CD4-positive, alpha-beta T cell treated with Interleukin-4 for 4 hours (primary cell): ENCODE data around the gene ATOH7.
A peak's percentile ranks its signal among the peaks of the same experiment; 100 is the strongest.
"Not testable (repeated sequence)": the region's sequence is repeated elsewhere in the genome, so short reads cannot be mapped to it uniquely, and the experiment has no call there.

Experiments used
- DNase-seq: peaks from one replicate; pipeline ENCODE4 v3.0.0-alpha.2; 2020

ATOH7 gene

GRCh38 chr10:68235581-68235980 is 3.7 kb upstream of the ATOH7 start:
- DNase-seq = no peak

- DNase-seq = no peak
These were observed 3.2 kb upstream of the ATOH7 start for GRCh38 chr10:68235111-68235510.

- no peak for DNase-seq
These were observed 1.1 kb upstream of the ATOH7 start for GRCh38 chr10:68233046-68233445.

GRCh38 chr10:68231106-68231816 is 652 bp downstream of the ATOH7 start:
- DNase-seq = no peak

- no peak for DNase-seq
These were observed 1.6 kb downstream of the ATOH7 start for GRCh38 chr10:68230268-68230667.

GRCh38 chr10:68224810-68225209 is 7.1 kb downstream of the ATOH7 start:
- DNase-seq = no peak

- DNase-seq = no peak
These were observed 8.3 kb downstream of the ATOH7 start for GRCh38 chr10:68223535-68224165.

- DNase-seq = no peak
These were observed 9.5 kb downstream of the ATOH7 start for GRCh38 chr10:68222391-68222790.

GRCh38 chr10:68221196-68221595 is 10.7 kb downstream of the ATOH7 start:
- DNase-seq = no peak

- no peak for DNase-seq
These were observed 13.1 kb downstream of the ATOH7 start for GRCh38 chr10:68218786-68219185.

- DNase-seq = peak; percentile 22
These were observed 19.1 kb downstream of the ATOH7 start for GRCh38 chr10:68212721-68213352.

GRCh38 chr10:68211669-68212068 is 20.2 kb downstream of the ATOH7 start:
- DNase-seq = no peak

GRCh38 chr10:68208424-68209042 is 23.4 kb downstream of the ATOH7 start:
- DNase-seq = no peak

- DNase-seq = no peak
These were observed 29.0 kb downstream of the ATOH7 start for GRCh38 chr10:68202960-68203353.

- no peak for DNase-seq
These were observed 35.2 kb downstream of the ATOH7 start for GRCh38 chr10:68196701-68197100.

- DNase-seq = not testable (repeated sequence)
These were observed 36.1 kb downstream of the ATOH7 start for GRCh38 chr10:68195776-68196175.

- DNase-seq = no peak
These were observed 37.6 kb downstream of the ATOH7 start for GRCh38 chr10:68194290-68194689.

GRCh38 chr10:68192113-68192512 is 39.8 kb downstream of the ATOH7 start:
- DNase-seq = no peak

- no peak for DNase-seq
These were observed 43.1 kb downstream of the ATOH7 start for GRCh38 chr10:68188835-68189234.

- DNase-seq = no peak
These were observed 46.8 kb downstream of the ATOH7 start for GRCh38 chr10:68185085-68185484.

GRCh38 chr10:68184546-68184945 is 47.4 kb downstream of the ATOH7 start:
- DNase-seq = no peak
